HL-60 (cell line): ENCODE measurements around the gene CNNM4.

Source experiments
- POLR2AphosphoS5 ChIP-seq: IDR thresholded peaks from 2 replicates; pipeline ENCODE4 v1.6.1; 2012; ENCODE audit warnings: low read depth
- TF ChIP-seq, protein P1 (sequence below): IDR thresholded peaks from one replicate; pipeline ENCODE4 v1.5.1; 2011; ENCODE audit warnings: low read length, control low read depth, inconsistent platforms; ENCODE audit not compliant: insufficient read depth

DNA sequence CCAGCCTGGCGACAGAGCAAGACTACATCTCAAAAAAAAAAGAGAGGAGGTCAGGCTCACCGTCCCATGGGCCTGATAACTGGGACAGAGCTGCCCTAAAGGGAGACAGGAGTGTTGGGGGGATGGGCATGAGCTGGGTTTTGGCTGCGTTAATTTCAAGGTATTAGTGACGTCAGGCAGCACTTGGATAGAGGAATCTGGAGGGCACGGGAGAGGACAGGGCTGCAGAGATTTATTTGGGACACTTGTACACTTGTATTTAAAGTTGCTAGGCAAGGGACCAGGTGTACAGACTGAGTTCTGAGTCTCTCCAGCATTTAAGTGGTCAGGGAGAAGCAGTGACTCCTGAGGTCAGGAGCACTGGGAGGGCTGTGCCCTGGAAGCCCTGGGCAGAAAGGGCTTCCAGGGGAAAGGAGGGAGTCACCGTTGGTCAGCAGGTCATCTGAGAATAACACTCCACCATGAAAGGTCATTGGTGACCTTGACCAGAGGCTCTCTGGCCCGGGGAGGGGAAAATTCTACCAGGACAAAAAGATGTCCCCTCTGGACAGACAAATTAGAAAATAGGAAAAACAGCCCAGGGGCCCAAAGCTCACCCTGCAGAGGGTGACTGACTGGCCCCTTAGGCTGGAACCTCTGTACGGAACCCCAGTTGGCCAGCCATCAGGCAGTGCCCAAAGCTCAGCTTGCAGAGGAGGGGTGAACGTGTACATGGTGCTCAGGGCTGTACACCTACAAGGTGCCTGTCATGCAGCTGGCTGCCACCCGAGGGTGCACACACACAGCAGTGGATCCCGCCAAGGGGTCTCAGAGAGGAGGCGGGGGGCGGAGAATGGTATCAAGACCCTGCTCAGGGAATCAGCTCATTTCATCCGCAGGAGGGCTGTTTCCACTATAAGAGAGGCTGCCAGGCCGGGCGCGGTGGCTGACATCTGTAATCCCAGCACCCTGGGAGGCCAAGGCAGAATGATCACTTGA lies 32.4 kb downstream of the CNNM4 start:
- TF ChIP-seq, protein P1, sequence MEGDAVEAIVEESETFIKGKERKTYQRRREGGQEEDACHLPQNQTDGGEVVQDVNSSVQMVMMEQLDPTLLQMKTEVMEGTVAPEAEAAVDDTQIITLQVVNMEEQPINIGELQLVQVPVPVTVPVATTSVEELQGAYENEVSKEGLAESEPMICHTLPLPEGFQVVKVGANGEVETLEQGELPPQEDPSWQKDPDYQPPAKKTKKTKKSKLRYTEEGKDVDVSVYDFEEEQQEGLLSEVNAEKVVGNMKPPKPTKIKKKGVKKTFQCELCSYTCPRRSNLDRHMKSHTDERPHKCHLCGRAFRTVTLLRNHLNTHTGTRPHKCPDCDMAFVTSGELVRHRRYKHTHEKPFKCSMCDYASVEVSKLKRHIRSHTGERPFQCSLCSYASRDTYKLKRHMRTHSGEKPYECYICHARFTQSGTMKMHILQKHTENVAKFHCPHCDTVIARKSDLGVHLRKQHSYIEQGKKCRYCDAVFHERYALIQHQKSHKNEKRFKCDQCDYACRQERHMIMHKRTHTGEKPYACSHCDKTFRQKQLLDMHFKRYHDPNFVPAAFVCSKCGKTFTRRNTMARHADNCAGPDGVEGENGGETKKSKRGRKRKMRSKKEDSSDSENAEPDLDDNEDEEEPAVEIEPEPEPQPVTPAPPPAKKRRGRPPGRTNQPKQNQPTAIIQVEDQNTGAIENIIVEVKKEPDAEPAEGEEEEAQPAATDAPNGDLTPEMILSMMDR, result no peak
- no peak for TF ChIP-seq POLR2AphosphoS5
